PFSK-1 (cell line): ENCODE measurements around the gene CDK15.

Experiments
- POLR2AphosphoS5 ChIP-seq: IDR thresholded peaks from 2 replicates; pipeline ENCODE4 v1.6.1; 2012; ENCODE audit warnings: low read depth, mild to moderate bottlenecking, control low read depth, low read length, moderate library complexity
- TAF1 ChIP-seq: IDR thresholded peaks from 2 replicates; pipeline ENCODE4 v1.6.1; 2012; ENCODE audit warnings: low read length, control low read depth, borderline replicate concordance; ENCODE audit not compliant: insufficient read depth
- TF ChIP-seq, protein P1 (sequence below), 2 experiments: IDR thresholded peaks; 2 replicates each; pipeline versions ENCODE4 v1.6.1 to v1.8.0; 2011 to 2012; ENCODE audit warnings: low read depth in 2 of 2, low read length in 2 of 2, control low read depth in 1 of 2, inconsistent platforms in 1 of 2, mild to moderate bottlenecking in 1 of 2, moderate library complexity in 1 of 2; ENCODE audit not compliant: insufficient read depth in 1 of 2

- TF ChIP-seq TAF1 (no peak), POLR2AphosphoS5 (no peak)
- TF ChIP-seq, protein P1, sequence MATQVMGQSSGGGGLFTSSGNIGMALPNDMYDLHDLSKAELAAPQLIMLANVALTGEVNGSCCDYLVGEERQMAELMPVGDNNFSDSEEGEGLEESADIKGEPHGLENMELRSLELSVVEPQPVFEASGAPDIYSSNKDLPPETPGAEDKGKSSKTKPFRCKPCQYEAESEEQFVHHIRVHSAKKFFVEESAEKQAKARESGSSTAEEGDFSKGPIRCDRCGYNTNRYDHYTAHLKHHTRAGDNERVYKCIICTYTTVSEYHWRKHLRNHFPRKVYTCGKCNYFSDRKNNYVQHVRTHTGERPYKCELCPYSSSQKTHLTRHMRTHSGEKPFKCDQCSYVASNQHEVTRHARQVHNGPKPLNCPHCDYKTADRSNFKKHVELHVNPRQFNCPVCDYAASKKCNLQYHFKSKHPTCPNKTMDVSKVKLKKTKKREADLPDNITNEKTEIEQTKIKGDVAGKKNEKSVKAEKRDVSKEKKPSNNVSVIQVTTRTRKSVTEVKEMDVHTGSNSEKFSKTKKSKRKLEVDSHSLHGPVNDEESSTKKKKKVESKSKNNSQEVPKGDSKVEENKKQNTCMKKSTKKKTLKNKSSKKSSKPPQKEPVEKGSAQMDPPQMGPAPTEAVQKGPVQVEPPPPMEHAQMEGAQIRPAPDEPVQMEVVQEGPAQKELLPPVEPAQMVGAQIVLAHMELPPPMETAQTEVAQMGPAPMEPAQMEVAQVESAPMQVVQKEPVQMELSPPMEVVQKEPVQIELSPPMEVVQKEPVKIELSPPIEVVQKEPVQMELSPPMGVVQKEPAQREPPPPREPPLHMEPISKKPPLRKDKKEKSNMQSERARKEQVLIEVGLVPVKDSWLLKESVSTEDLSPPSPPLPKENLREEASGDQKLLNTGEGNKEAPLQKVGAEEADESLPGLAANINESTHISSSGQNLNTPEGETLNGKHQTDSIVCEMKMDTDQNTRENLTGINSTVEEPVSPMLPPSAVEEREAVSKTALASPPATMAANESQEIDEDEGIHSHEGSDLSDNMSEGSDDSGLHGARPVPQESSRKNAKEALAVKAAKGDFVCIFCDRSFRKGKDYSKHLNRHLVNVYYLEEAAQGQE (IDR thresholded peaks at IDR 0.05; ENCODE audit: insufficient read depth in 1 of 2, low read depth in 2 of 2, low read length in 2 of 2), result no peak
These were observed 118.1 kb downstream of the CDK15 start for GRCh38 chr2:201924453-201924852.
